SK-N-SH (cell line): ENCODE data around the gene CENPP. TPM values are rescaled to one million over a fixed set of nuclear protein-coding genes. Genes with fewer than 3 reads are reported as not detected.
A peak's percentile ranks its signal among the peaks of the same experiment; 100 is the strongest.

Experiments
- CTCF ChIA-PET: fragments of 300-600, 350-600 bp; formaldehyde crosslinking; extraction: SDS; loops from one replicate; lab custom pipeline; 2021; lab: Yijun Ruan, JAX
- POLR2A ChIA-PET: fragments of 350-600 bp; sonication (Branson Sonifier 250); formaldehyde crosslinking; extraction: SDS; loops from one replicate; lab custom pipeline; 2020; ENCODE audit warnings: antibody characterized with exemption, inconsistent platforms; lab: Yijun Ruan, JAX
- DNase-seq: peaks from one replicate; pipeline ENCODE4 v3.0.0; 2012
- H2AFZ ChIP-seq: fragments of 200-600 bp; sonication (generic); 2 replicates; pipeline ENCODE4 v1.8.1; 2016; ENCODE audit warnings: antibody characterized with exemption, mild to moderate bottlenecking, low read depth
- H3F3A ChIP-seq: fragments of 200-600 bp; sonication (generic); replicated peaks from 2 replicates; pipeline ENCODE3; 2016; ENCODE audit warnings: antibody characterized with exemption, mild to moderate bottlenecking; ENCODE audit not compliant: insufficient read depth
- H3K27ac ChIP-seq, 2 experiments: fragments of 200-500 bp in 1 of 2; fragments of 200-600 bp in 1 of 2; sonication (Bioruptor generic) in 1 of 2; sonication (generic), shearing (Covaris generic) in 1 of 2; 2 replicates each; pipeline versions ENCODE4 v1.5.1 to v1.6.1; 2014 to 2016; ENCODE audit warnings: low read depth in 2 of 2, inconsistent platforms in 1 of 2, low read length in 1 of 2, mild to moderate bottlenecking in 1 of 2, mixed read lengths in 1 of 2
- H3K27me3 ChIP-seq: fragments of 200-600 bp; sonication (generic), shearing (Covaris generic); 2 replicates; pipeline ENCODE4 v1.6.1; 2016; ENCODE audit warnings: mixed run types; ENCODE audit not compliant: insufficient read depth
- H3K36me3 ChIP-seq, 2 experiments: fragments of 200-500 bp in 1 of 2; fragments of 200-600 bp in 1 of 2; sonication (Bioruptor generic) in 1 of 2; sonication (generic) in 1 of 2; replicated peaks in 1 of 2; 2 replicates each; pipeline versions ENCODE3 to v1.5.1; 2014 to 2016; ENCODE audit warnings: low read length in 1 of 2, mild to moderate bottlenecking in 1 of 2; ENCODE audit not compliant: insufficient read depth in 2 of 2, control insufficient read depth in 1 of 2
- H3K4me1 ChIP-seq, 2 experiments: fragments of 200-500 bp in 1 of 2; fragments of 200-600 bp in 1 of 2; sonication (Bioruptor generic) in 1 of 2; sonication (generic), shearing (Covaris generic) in 1 of 2; 2 replicates each; pipeline versions ENCODE4 v1.5.1 to v1.6.1; 2014 to 2016; ENCODE audit warnings: low read depth in 1 of 2, low read length in 1 of 2, mixed run types in 1 of 2; ENCODE audit not compliant: insufficient read depth in 2 of 2, control insufficient read depth in 1 of 2
- H3K4me2 ChIP-seq: fragments of 200-600 bp; sonication (generic), shearing (Covaris generic); 2 replicates; pipeline ENCODE4 v1.6.1; 2017; ENCODE audit warnings: mixed run types
- H3K4me3 ChIP-seq, 2 experiments: fragments of 200-500 bp in 1 of 2; fragments of 200-600 bp in 1 of 2; sonication (Bioruptor generic) in 1 of 2; sonication (generic), shearing (Covaris generic) in 1 of 2; 2 replicates each; pipeline versions ENCODE4 v1.5.1 to v1.8.1; 2014 to 2016; ENCODE audit warnings: low read depth in 2 of 2, inconsistent platforms in 1 of 2, low read length in 1 of 2, mild to moderate bottlenecking in 1 of 2, mixed read lengths in 1 of 2, moderate library complexity in 1 of 2
- H3K79me2 ChIP-seq: fragments of 200-600 bp; sonication (generic); 2 replicates; pipeline ENCODE4 v1.8.1; 2017; ENCODE audit warnings: mild to moderate bottlenecking; ENCODE audit not compliant: insufficient read depth
- H3K9ac ChIP-seq: fragments of 200-600 bp; sonication (generic); 2 replicates; pipeline ENCODE4 v1.6.1; 2017; ENCODE audit warnings: mixed run types
- H3K9me2 ChIP-seq: fragments of 200-600 bp; sonication (generic); 2 replicates; pipeline ENCODE4 v1.6.1; 2017; ENCODE audit warnings: mixed run types
- H3K9me3 ChIP-seq: fragments of 200-600 bp; sonication (generic); 2 replicates; pipeline ENCODE4 v1.6.1; 2017; ENCODE audit warnings: mixed run types, mild to moderate bottlenecking, moderate library complexity
- H4K20me1 ChIP-seq: fragments of 200-600 bp; sonication (generic); 2 replicates; pipeline ENCODE4 v1.6.1; 2017; ENCODE audit warnings: mild to moderate bottlenecking, mixed run types; ENCODE audit not compliant: insufficient read depth
- CHD2 ChIP-seq: fragments of 150-350 bp; IDR thresholded peaks from 2 replicates; pipeline ENCODE4 v1.6.1; 2018; ENCODE audit warnings: low read length; ENCODE audit not compliant: partially characterized antibody
- CTCF ChIP-seq: fragments of 200-600 bp; sonication (generic); IDR thresholded peaks from 2 replicates; pipeline ENCODE4 v1.6.1; 2017; ENCODE audit warnings: antibody characterized with exemption, mild to moderate bottlenecking, moderate library complexity
- ELF1 ChIP-seq: IDR thresholded peaks from 2 replicates; pipeline ENCODE4 v1.4.0; 2012
- FOSL2 ChIP-seq: IDR thresholded peaks from 2 replicates; pipeline ENCODE4 v1.4.0; 2012; ENCODE audit warnings: low read depth, mild to moderate bottlenecking, moderate library complexity, borderline replicate concordance
- FOXJ3 ChIP-seq: sonication (generic); formaldehyde crosslinking; IDR thresholded peaks from 2 replicates; pipeline ENCODE4 v1.5.1; 2020; ENCODE audit warnings: mild to moderate bottlenecking, missing genetic modification reagents
- GABPA ChIP-seq: IDR thresholded peaks from 2 replicates; pipeline ENCODE4 v1.4.0; 2012; ENCODE audit warnings: low read depth, mild to moderate bottlenecking
- GATA2 ChIP-seq: sonication (generic); formaldehyde crosslinking; IDR thresholded peaks from 2 replicates; pipeline ENCODE4 v1.5.0; 2020; ENCODE audit warnings: mild to moderate bottlenecking, missing genetic modification reagents
- JUND ChIP-seq: IDR thresholded peaks from 2 replicates; pipeline ENCODE4 v1.4.0; 2012
- MEF2A ChIP-seq: IDR thresholded peaks from 2 replicates; pipeline ENCODE4 v1.4.0; 2012; ENCODE audit warnings: low read depth, borderline replicate concordance
- MXI1 ChIP-seq: IDR thresholded peaks from 2 replicates; pipeline ENCODE4 v1.6.1; 2012; ENCODE audit warnings: mild to moderate bottlenecking, low read depth, low read length, improper control_type of control experiment
- NFIC ChIP-seq: IDR thresholded peaks from 2 replicates; pipeline ENCODE4 v1.4.0; 2012; ENCODE audit warnings: borderline replicate concordance
- NRF1 ChIP-seq: IDR thresholded peaks from 2 replicates; pipeline ENCODE4 v1.6.1; 2012; ENCODE audit warnings: low read depth, mild to moderate bottlenecking, low read length
- PBX3 ChIP-seq: IDR thresholded peaks from 2 replicates; pipeline ENCODE4; 2012
- POLR2AphosphoS5 ChIP-seq: IDR thresholded peaks from 2 replicates; pipeline ENCODE4 v1.6.1; 2012; ENCODE audit warnings: low read depth, low read length
- RAD21 ChIP-seq: IDR thresholded peaks from 2 replicates; pipeline ENCODE4 v1.6.1; 2012; ENCODE audit warnings: mild to moderate bottlenecking, low read length
- RCOR1 ChIP-seq: fragments of 150-350 bp; IDR thresholded peaks from 2 replicates; pipeline ENCODE4 v1.6.1; 2017; ENCODE audit warnings: antibody characterized with exemption, low read length
- RFX5 ChIP-seq: IDR thresholded peaks from 2 replicates; pipeline ENCODE4 v1.6.1; 2012; ENCODE audit warnings: mild to moderate bottlenecking, improper control_type of control experiment, low read length
- RXRA ChIP-seq: IDR thresholded peaks from 2 replicates; pipeline ENCODE4 v1.4.0; 2012; ENCODE audit warnings: low read depth, mild to moderate bottlenecking, borderline replicate concordance
- SIN3A ChIP-seq: IDR thresholded peaks from 2 replicates; pipeline ENCODE4 v1.6.1; 2012; ENCODE audit warnings: low read depth, mild to moderate bottlenecking, low read length, moderate library complexity, borderline replicate concordance
- SMC3 ChIP-seq: IDR thresholded peaks from 2 replicates; pipeline ENCODE4 v1.6.1; 2012; ENCODE audit warnings: low read depth, low read length, improper control_type of control experiment
- TAF1 ChIP-seq: IDR thresholded peaks from 2 replicates; pipeline ENCODE4 v1.6.1; 2012; ENCODE audit warnings: low read depth, mild to moderate bottlenecking, low read length, moderate library complexity, borderline replicate concordance
- TCF12 ChIP-seq: IDR thresholded peaks from 2 replicates; pipeline ENCODE4 v1.4.0; 2012
- USF1 ChIP-seq: IDR thresholded peaks from 2 replicates; pipeline ENCODE4 v1.4.0; 2012; ENCODE audit warnings: low read depth, borderline replicate concordance
- USF2 ChIP-seq: fragments of 150-350 bp; IDR thresholded peaks from 2 replicates; pipeline ENCODE4 v1.6.1; 2017; ENCODE audit warnings: antibody characterized with exemption, low read length, low read depth, borderline replicate concordance
- YY1 ChIP-seq: IDR thresholded peaks from 2 replicates; pipeline ENCODE4 v1.4.0; 2012; ENCODE audit warnings: low read depth, mild to moderate bottlenecking
- ZBTB33 ChIP-seq: IDR thresholded peaks from 2 replicates; pipeline ENCODE4 v1.4.0; 2012; ENCODE audit warnings: low read depth, borderline replicate concordance
- WGBS: methylation state at CpG from one replicate; pipeline ENCODE4 v1.1.6; 2017; ENCODE audit warnings: low lambda C conversion rate; 5-methylcytosine and 5-hydroxymethylcytosine counted together
- polyA plus RNA-seq, 3 experiments: library from polyadenylated mRNA; depleted of rRNA; stranded (reverse); fragments of >200 nt; gene quantifications; 2 replicates each; pipeline ENCODE4 v1.2.3, GENCODE V29; 2012

Gene CENPP
- polyA plus RNA-seq, 1 of the 3 experiments (the other 2 are of a cell fraction): 1.3 TPM

GRCh38 chr9:92463984-92464383, 138.2 kb downstream of the CENPP start (continued):
- TF ChIP-seq RFX5: no peak
- peak; percentile 99 for TF ChIP-seq MEF2A
- peak; percentile 52 for TF ChIP-seq JUND
- TF ChIP-seq SIN3A: no peak
- TF ChIP-seq RCOR1: no peak
- TF ChIP-seq MXI1: no peak
- TF ChIP-seq GATA2 (CRISPR knock-in tag): no peak
- TF ChIP-seq TCF12: peak; percentile 83
- TF ChIP-seq FOXJ3 (CRISPR knock-in tag): no peak
- TF ChIP-seq TAF1: no peak
- peak; percentile 20; the same call in 1 of the 2 replicates for TF ChIP-seq NFIC
- no peak for TF ChIP-seq NRF1

GRCh38 chr9:92467041-92467440, 141.3 kb downstream of the CENPP start:
- Histone ChIP-seq H3K9me3 (no peaks in the 10 kb centered on the region), H3K27me3 (no peaks in the 10 kb centered on the region), H2AFZ (no peak overlapping the region), H3K4me1 (peaks cover 10 to 22% of the 10 kb centered on the region in 2 experiments; a peak in 3 of 4 replicates), H3K4me2 (no peak overlapping the region), H3K79me2 (no peaks in the 10 kb centered on the region), H3K4me3 (no peak overlapping the region), H3F3A (no peaks in the 10 kb centered on the region), H3K9me2 (no peaks in the 10 kb centered on the region), H3K9ac (no peak overlapping the region), H3K36me3 (no peaks in the 10 kb centered on the region), H4K20me1 (no peaks in the 10 kb centered on the region), H3K27ac (no peak overlapping the region)
- DNase-seq: no peak
- POLR2A ChIA-PET: no interaction called here
- TF ChIP-seq ELF1: no peak
- no peak for TF ChIP-seq CTCF
- no peak for TF ChIP-seq POLR2AphosphoS5
- no peak for TF ChIP-seq SMC3
- TF ChIP-seq USF2: no peak
- TF ChIP-seq USF1: no peak
- TF ChIP-seq FOSL2: no peak
- no peak for TF ChIP-seq ZBTB33
- no peak for TF ChIP-seq JUND
- no peak for TF ChIP-seq MXI1
- TF ChIP-seq CHD2: no peak
- TF ChIP-seq GABPA: no peak
- no peak for TF ChIP-seq RXRA
- TF ChIP-seq PBX3: no peak
- no peak for TF ChIP-seq YY1
- TF ChIP-seq RAD21: no peak
- 78% methylated on average over 1 of the region's 1 CpG for WGBS
- CTCF ChIA-PET: interaction anchor here (1.4 kb wide), 1 partner anchor 16 kb away, joined by 5 read pairs; no protein-coding TSS in a partner anchor
